Measurements from ENCODE around the gene SMIM15.

SMIM15 gene

DNA sequence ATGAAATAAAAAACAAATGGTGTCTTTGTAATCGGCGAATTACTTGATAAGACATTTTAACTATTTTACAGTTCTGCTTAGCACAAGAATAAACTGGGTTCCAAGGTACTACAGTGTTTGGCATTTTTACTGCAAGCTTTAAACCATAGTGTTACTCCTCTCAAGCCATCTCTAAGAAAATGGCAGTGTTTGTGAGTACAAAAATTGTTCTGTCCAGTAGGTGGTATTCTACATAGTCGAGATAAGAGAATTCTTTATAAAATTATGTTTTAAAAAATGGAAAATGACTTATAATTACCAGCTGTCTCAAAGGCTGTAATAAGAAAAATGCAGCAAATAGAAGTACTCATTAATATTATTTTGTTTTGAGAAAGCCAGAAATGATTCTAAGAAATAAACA, 3.2 kb downstream of the SMIM15 start:
- no peak for DNase-seq

DNA sequence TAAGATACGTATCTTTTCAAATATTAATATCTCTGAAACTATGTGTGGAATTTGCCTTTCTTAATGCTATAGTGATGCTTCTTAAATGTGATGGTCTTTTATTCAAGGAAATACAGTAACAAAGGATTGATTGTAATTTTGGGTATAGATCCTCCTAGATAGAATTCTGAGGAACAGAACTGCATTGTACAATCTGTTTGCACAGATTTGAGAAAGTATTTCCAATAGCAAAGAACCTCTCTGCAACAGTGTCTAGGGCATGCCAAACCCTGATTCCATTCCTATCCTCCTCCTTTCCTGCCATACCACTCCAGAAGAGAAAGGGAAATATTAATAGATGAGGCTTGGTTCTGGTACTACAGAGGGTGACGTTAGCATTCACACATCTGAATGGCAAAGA, 10.4 kb downstream of the SMIM15 start:
- no peak for DNase-seq

DNA sequence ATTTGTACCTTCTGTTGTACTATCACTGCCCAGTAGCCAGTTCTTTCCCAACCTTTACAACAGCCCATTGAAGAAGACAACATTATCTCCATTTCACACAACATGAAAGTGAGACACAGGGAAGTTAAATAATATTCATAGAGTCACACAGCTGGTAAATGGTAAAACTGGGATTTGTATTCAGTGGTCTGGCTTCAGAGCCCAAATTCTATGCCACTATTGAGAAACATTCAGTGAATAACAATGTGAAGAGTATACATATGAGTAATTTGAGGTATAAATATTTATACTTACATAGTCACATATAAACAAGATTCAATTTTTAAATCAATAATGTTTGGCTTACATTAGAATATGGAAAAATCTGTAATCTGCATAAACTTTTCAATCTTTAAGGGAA, 13.8 kb downstream of the SMIM15 start:
- DNase-seq: no peak

- DNase-seq: no peak
Observed at GRCh38 chr5:61142811-61143210, 19.5 kb downstream of the SMIM15 start.

DNA sequence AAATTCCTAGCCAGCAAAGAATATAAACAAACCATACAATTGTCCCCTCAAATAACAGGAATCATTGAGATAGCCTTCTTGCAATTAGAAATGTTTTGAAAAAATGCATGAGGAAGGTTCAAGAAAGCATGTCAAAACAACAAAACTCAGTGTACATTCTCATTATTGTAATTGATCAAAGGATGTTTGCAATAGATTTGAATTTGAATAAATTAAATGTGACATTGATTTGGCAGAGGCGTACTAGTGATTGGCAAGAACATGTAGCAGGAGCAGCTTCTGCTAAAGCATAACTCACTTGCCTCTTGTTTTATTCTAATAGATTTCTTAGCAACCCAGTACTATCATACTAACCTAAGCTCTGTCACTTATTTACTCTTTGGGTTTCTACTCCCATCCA, 19.9 kb downstream of the SMIM15 start:
- no peak for DNase-seq

GRCh38 chr5:61141801-61142200, 20.5 kb downstream of the SMIM15 start:
- DNase-seq: no peak

GRCh38 chr5:61139931-61140330, 22.3 kb downstream of the SMIM15 start:
- no peak for DNase-seq

- no peak for DNase-seq
Observed at GRCh38 chr5:61139094-61139873, 23.0 kb downstream of the SMIM15 start.

DNA sequence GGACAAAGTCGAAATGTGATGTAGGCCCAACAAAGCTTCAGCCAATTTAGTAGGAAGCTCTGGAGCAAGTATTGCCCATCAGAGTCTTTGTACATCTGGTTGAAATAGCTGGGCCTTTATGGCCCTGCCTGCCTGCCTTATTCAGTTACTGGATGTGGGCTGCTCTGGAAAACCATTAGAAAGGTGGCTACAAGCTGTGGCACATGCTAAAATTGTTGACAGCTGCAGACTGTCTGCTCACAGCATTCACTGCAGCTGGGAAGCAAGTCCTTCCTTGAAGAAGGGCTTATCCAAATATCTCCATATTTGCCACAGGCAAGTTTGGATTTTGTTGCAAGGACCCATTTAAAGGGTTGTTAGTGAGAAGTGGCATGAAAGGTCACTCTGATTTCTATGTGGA, 24.4 kb downstream of the SMIM15 start:
- DNase-seq: no peak

DNA sequence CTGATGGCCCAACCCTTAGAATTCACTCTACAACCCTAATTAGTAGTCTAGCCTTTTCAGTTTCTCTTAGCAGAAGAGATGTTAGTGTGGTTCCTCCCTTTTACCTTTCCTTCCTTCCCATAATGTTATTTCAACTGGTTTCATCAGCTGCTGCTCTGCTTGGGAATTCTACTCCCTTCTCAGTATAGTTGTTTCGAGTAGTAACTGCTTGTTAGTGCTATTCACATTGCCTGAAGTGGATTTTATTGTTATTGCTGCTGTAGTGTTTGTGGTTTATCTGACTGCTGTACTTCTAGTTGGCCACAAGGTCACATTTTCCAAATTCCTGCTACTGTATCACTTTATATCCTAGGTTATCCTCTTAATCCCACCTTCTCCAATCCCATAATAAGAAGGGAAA, 29.7 kb downstream of the SMIM15 start:
- DNase-seq: peak; percentile 80

DNA sequence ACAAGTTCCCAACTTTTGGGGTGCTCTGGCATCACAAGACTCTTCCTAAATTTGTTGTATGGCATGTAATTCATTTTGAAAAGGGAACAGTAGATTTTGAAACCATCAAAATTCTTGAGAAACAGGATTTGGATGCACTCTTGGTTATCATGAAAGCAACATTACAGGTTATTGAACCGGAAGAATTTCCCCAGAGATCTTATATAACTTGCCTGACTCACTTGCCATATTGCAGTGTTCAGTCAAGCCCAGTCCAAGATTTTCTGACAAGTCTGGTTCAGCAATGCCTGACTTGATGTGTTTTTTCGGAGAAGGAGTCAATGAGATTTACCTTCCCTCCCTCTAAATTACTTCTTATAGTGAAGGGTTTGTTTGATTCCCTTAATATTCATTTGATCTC, 32.0 kb downstream of the SMIM15 start:
- no peak for DNase-seq

GRCh38 chr5:61123145-61123544, 39.1 kb downstream of the SMIM15 start:
- no peak for DNase-seq

GRCh38 chr5:61120534-61120933, 41.7 kb downstream of the SMIM15 start:
- DNase-seq: no peak

DNA sequence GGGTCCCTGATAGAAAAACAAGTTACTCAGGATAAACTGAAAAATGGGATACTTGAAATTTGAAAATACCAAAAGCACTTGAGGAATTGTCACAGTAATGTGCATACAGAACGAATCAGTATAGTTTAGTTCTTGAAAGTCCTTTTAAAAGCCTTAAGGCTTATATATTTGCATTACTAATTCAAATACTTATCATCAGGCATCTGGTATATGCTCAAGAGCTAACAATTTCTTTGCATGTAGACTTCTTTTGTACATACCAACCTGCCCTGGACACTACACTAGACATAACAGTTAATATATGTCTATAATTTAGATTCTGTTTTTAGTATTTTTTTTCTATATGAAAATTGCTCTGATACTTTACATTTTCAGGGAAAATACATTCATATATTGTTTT, 43.2 kb downstream of the SMIM15 start:
- no peak for DNase-seq

DNA sequence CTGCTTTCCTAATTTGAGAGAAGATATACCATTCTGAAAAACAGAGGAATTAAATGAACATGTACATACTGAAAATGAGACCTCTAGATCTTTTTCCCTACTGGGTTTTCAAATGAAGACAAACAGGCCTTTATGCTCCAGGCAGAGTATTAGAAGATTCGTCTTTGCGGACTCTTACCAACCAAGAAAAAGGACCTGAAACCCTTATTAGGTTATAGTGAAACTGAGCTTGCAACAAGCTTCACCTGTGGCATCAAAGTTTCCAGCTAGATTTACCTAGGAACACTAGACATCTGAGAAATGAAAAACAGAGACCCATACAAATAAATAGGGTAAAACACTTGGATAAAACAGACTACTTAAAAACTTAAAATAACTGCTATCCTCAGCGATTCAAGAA, 46.3 kb downstream of the SMIM15 start:
- no peak for DNase-seq

DNA sequence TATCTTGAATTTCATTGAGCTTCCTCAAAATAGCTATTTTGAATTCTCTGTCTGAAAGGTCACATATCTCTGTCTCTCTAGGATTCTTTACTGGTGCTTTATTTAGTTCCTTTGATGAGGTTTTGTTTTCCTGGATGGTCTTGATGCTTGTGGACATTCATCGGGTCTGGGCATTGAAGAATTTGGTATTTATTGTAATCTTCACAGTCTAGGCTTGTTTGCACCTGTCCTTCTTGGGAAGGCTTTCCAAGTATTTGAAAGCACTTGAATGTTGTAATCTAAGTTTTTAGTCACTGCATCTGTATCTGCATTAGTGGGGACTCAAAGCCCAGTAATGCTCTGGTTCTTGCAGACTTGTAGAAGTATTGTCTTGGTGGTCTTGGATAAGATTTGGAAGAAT, 47.8 kb downstream of the SMIM15 start:
- DNase-seq: no peak

Data from fibroblast of upper back skin (primary cell).